ENCODE measurements around the gene GRIN2C.

DNA sequence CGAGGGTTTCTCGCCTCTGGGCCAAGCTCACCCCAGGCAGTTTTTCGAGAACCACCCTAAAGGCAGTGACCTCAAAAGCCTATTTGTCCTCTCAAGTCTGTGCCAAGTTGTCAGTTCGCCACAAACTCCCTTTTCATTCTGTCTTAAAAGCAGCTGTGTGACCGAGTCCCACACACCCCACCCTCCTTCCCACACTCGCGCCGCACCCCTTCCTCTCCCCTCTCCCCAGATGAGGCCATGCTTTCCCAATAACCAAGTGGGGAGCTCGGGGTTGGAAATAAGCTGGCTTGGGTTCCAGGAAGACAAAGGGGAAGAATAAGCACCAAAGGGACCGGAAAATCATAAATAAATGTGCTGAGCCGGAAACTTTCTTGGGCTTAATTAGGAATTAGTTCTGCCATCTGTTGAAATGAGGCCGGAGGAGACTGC, 36.7 kb downstream of the GRIN2C start:
- TF ChIP-seq CTCF (IDR thresholded peaks at IDR 0.05), result no peak
- TF ChIP-seq POLR2A (IDR thresholded peaks at IDR 0.05), result no peak

Data from prostate gland (tissue), 2 donors.